Natural killer cell (primary cell): ENCODE measurements around the gene KCTD16. TPM values are rescaled to one million over a fixed set of nuclear protein-coding genes. Genes with fewer than 3 reads are reported as not detected.
A peak's percentile ranks its signal among the peaks of the same experiment; 100 is the strongest.

Experiments
- ATAC-seq, 3 donors: fragments of 150-1000 bp in 2 of 3; fragments of 200-7000 bp in 1 of 3; cut with Tn5 transposase; 1 replicate in 1 of 3; 2 replicates in 2 of 3; pipeline ENCODE4 v1.10.0; 2021; ENCODE audit warnings: mild to moderate bottlenecking in 2 of 3, moderate library complexity in 2 of 3
- DNase-seq, 2 donors: peaks; one replicate each; pipeline versions ENCODE4 v3.0.0 to v3.0.0-alpha.2; 2013 to 2021; ENCODE audit warnings: mixed read lengths in 1 of 2
- H3K27ac ChIP-seq: one replicate; pipeline ENCODE4 v1.5.1; 2013; ENCODE audit warnings: mild to moderate bottlenecking, low read length
- H3K27me3 ChIP-seq: one replicate; pipeline ENCODE4 v1.6.1; 2013; ENCODE audit warnings: low read length; ENCODE audit not compliant: control insufficient read depth, insufficient read depth
- H3K36me3 ChIP-seq: one replicate; pipeline ENCODE4 v1.6.1; 2013; ENCODE audit warnings: low read length; ENCODE audit not compliant: control insufficient read depth, insufficient read depth
- H3K4me1 ChIP-seq: one replicate; pipeline ENCODE4 v1.6.1; 2013; ENCODE audit warnings: low read length; ENCODE audit not compliant: control insufficient read depth, insufficient read depth
- H3K4me3 ChIP-seq: one replicate; pipeline ENCODE4 v1.5.1; 2013; ENCODE audit warnings: low read length
- H3K9me3 ChIP-seq: one replicate; pipeline ENCODE4 v1.6.1; 2013; ENCODE audit warnings: low read length; ENCODE audit not compliant: control insufficient read depth, insufficient read depth
- H3K27ac Mint-ChIP-seq, 2 donors: one replicate each; pipeline ENCODE4 v1.8.0; 2022; ENCODE audit warnings: mild to moderate bottlenecking in 2 of 2, mixed read lengths in 2 of 2, moderate library complexity in 1 of 2
- H3K27me3 Mint-ChIP-seq, 2 donors: one replicate each; pipeline ENCODE4 v1.8.0; 2022; ENCODE audit warnings: low read depth in 2 of 2, mixed read lengths in 2 of 2
- H3K36me3 Mint-ChIP-seq: one replicate; pipeline ENCODE4 v1.8.0; 2022; ENCODE audit warnings: mixed read lengths
- H3K4me1 Mint-ChIP-seq, 2 donors: one replicate each; pipeline ENCODE4 v1.8.0; 2022; ENCODE audit warnings: mixed read lengths in 2 of 2
- H3K4me3 Mint-ChIP-seq: one replicate; pipeline ENCODE4 v1.8.0; 2022; ENCODE audit warnings: mild to moderate bottlenecking, moderate library complexity, mixed read lengths
- H3K9me3 Mint-ChIP-seq, 2 donors: one replicate each; pipeline ENCODE4 v1.8.0; 2022; ENCODE audit warnings: mixed read lengths in 2 of 2
- CTCF ChIP-seq: fragments of 200-600 bp; IDR thresholded peaks from one replicate; pipeline ENCODE4 v1.8.0; 2022; ENCODE audit warnings: antibody characterized with exemption
- WGBS: methylation state at CpG from one replicate; pipeline ENCODE4 v1.1.7; 2013; ENCODE audit warnings: missing lambda C conversion rate; ENCODE audit not compliant: insufficient coverage; 5-methylcytosine and 5-hydroxymethylcytosine counted together
- intact Hi-C: fragments of 100-400 bp; cut with micrococcal nuclease; formaldehyde crosslinking; loops from one replicate; pipeline ENCODE4 v1.14.2; 2022
- total RNA-seq, 4 donors: library from RNA; stranded (reverse); fragments of 120-200 nt in 1 of 4; gene quantifications; one replicate each; pipeline versions ENCODE4 v1.2.3 to v1.2.4, GENCODE V29; 2013 to 2022

KCTD16 gene
- total RNA-seq, 3 donors from 2014 or later (not counting 1 experiment from before 2014, with no cell fraction given), result 0.16 TPM; not detected in 2

GRCh38 chr5:144183254-144183889, 12.7 kb downstream of the KCTD16 start:
- H3K4me3 ChIP-seq, result no peak overlapping the region
- Mint-ChIP-seq H3K9me3 (no peaks in the 10 kb centered on the region), H3K36me3 (no peaks in the 10 kb centered on the region), H3K27me3 (peaks cover 0 to 3% of the 10 kb centered on the region in 2 donors), H3K4me1 (peaks cover 15% of the 10 kb centered on the region in 2 donors), H3K27ac (no peak overlapping the region), H3K4me3 (no peak overlapping the region)
- 33% methylated on average over 3 of the region's 4 CpGs for WGBS
- TF ChIP-seq CTCF, result peak; percentile 70
- peak in 1 of 3 donors; percentile 22 for ATAC-seq
- H3K4me1 ChIP-seq, result no peaks in the 10 kb centered on the region
- no peaks in the 10 kb centered on the region for H3K27me3 ChIP-seq
- H3K36me3 ChIP-seq, result no peaks in the 10 kb centered on the region
- H3K27ac ChIP-seq, result no peak overlapping the region
- intact Hi-C loops, result loop anchor here (10.0 kb wide), 1 partner anchor 779 kb away; the partner anchor contains the start of gene NR3C1
- DNase-seq, result peak in 1 of 2 donors; percentile 68
- H3K9me3 ChIP-seq, result no peaks in the 10 kb centered on the region

GRCh38 chr5:144187699-144188294, 17.1 kb downstream of the KCTD16 start:
- intact Hi-C loops, result loop anchor here (10.0 kb wide), 1 partner anchor 783 kb away; the partner anchor contains the start of gene NR3C1
- no peaks in the 10 kb centered on the region for H3K27me3 Mint-ChIP-seq
- no peak for TF ChIP-seq CTCF
- Histone ChIP-seq H3K36me3 (no peaks in the 10 kb centered on the region), H3K4me1 (peaks cover 17% of the 10 kb centered on the region), H3K4me3 (no peak overlapping the region), H3K27me3 (no peaks in the 10 kb centered on the region), H3K9me3 (no peaks in the 10 kb centered on the region), H3K27ac (peak overlapping the region; percentile 78)
- H3K9me3 Mint-ChIP-seq, result no peaks in the 10 kb centered on the region
- peak overlapping the region; percentile 49 for H3K4me3 Mint-ChIP-seq
- 0% methylated on average over 2 of the region's 2 CpGs for WGBS
- H3K36me3 Mint-ChIP-seq, result no peaks in the 10 kb centered on the region
- peak; percentile 57 to 79 (median 75) for ATAC-seq
- peaks cover 31 to 38% of the 10 kb centered on the region in 2 donors for H3K4me1 Mint-ChIP-seq
- H3K27ac Mint-ChIP-seq, result no peak overlapping the region
- DNase-seq, result peak; percentile 68 to 93

- peak overlapping the region; percentile 87 for H3K27ac ChIP-seq
- H3K9me3 Mint-ChIP-seq, result no peaks in the 10 kb centered on the region
- peak overlapping the region; percentile 78 for H3K4me3 Mint-ChIP-seq
- peak; percentile 32 to 95 for DNase-seq
- no peaks in the 10 kb centered on the region for H3K9me3 ChIP-seq
- H3K4me1 Mint-ChIP-seq, result peaks cover 31 to 38% of the 10 kb centered on the region in 2 donors
- ATAC-seq, result peak; percentile 66 to 80 (median 72)
- no peak for TF ChIP-seq CTCF
- H3K36me3 Mint-ChIP-seq, result no peaks in the 10 kb centered on the region
- peaks cover 2 to 3% of the 10 kb centered on the region in 2 donors for H3K27me3 Mint-ChIP-seq
- 44% methylated on average over 9 of the region's 10 CpGs for WGBS
- no peaks in the 10 kb centered on the region for H3K27me3 ChIP-seq
- H3K27ac Mint-ChIP-seq, result no peak overlapping the region
- no peaks in the 10 kb centered on the region for H3K36me3 ChIP-seq
- no peak overlapping the region for H3K4me3 ChIP-seq
- peaks cover 17% of the 10 kb centered on the region for H3K4me1 ChIP-seq
- intact Hi-C loops, result loop anchor here (10.0 kb wide), 2 partner anchors 365 to 785 kb away; partner anchors contain the start of gene NR3C1
Observed at GRCh38 chr5:144189800-144190429, 19.2 kb downstream of the KCTD16 start.
